ENCODE measurements around the gene B4GALT1. TPM values are rescaled to one million over a fixed set of nuclear protein-coding genes. Genes with fewer than 3 reads are reported as not detected.

Gene B4GALT1
- total RNA-seq, 2 experiments from 2014 or later = 33.5 to 35.0 TPM

Other genes with a start within 250 kb of the B4GALT1 start
- gene APTX, start 165.7 kb downstream of the B4GALT1 start, total RNA-seq = 10 to 100 TPM; 55.4 to 59.1 TPM
- 100 to 1,000 TPM; 222 to 223 TPM for gene DNAJA1, start 142.1 kb downstream of the B4GALT1 start, total RNA-seq
- 10 to 100 TPM; 27.0 to 28.9 TPM for gene SMU1, start 90.7 kb downstream of the B4GALT1 start, total RNA-seq
- not detected for gene SPINK4, start 72.8 kb upstream of the B4GALT1 start, total RNA-seq
- 10 to 100 TPM; 87.2 to 90.9 TPM for gene BAG1, start 97.4 kb upstream of the B4GALT1 start, total RNA-seq
- gene CHMP5, start 97.7 kb upstream of the B4GALT1 start, total RNA-seq = 10 to 100 TPM; 73.9 to 75.4 TPM
- gene NFX1, start 123.2 kb upstream of the B4GALT1 start, total RNA-seq = 10 to 100 TPM; 38.9 to 40.8 TPM
- not detected for gene AQP7, start 235.2 kb upstream of the B4GALT1 start, total RNA-seq

Measured in activated naive CD8-positive, alpha-beta T cell treated with anti-CD3 and anti-CD28 coated beads for 36 hours (primary cell).